HG03196 (cell line): ENCODE results near the gene SH3RF3.

Experiments used
- ATAC-seq: cut with Tn5 transposase; IDR thresholded peaks from one replicate; pipeline ENCODE4 v1.9.1; 2021; ENCODE audit not compliant: unreplicated experiment

SH3RF3 gene

DNA sequence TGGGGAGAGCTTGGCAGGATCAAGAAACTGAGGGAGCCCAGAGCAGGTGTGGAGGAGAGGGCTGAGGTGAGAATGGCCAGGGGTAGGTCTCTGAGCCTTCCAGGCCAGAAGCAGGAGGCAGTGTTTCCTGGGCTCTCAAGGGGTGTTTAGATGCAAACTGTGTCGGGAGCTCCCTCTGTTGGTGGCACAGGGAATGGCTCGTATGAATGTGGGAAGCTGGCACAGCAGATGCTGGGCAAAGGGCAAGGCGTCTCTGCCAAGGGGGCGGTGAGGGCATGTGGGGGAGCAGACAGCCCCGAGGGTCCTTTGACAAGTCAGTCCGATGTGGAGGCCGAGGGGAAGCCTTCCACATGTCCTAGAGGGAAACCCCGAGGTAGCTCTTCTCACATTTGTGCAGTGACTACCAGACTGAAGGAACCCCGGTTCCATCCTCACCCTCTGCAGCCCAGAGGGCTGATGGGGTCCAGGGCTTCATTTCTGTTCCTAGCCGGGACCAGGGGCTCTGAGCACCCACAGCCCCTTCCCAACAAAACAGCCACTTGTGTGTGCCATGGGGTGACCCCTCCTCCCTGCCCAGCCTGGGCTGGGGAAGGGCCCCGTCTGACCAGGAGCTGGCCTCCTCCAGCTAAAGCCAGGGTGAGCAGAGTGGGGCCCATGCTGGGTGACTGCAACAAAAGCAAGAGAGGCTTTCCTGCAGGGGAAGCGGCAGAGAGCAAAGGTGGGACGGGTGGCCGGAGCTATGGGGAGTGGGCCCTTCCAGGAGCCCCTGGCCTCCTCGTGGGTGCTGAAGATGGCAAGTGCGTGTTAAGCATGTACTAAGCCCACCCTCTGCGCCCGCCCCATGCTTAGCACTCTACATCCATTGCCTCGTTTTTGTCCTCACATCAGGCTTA lies 381.4 kb downstream of the SH3RF3 start:
- ATAC-seq = no peak

DNA sequence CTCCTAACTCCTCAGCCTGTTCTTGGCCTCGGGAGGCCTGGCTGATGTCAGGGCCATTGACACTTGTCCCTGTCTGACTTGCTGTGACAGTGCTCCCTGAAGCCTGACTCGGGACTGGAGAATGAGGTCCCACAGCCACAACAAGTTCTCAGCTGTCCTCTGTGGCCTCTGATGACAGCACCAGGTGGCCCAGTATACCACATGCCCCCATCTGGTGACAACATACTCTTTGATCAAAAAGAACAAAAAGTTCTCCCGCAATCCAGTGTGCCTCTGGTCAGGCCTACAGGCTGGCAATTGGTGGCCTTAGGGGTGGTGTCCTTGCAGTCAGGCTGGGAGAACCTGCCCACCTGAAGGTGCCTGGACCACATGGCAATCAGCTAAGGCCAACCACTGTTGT lies 382.2 kb downstream of the SH3RF3 start:
- ATAC-seq = no peak

- ATAC-seq = no peak
These were observed 383.1 kb downstream of the SH3RF3 start for GRCh38 chr2:109512076-109512475.

- no peak for ATAC-seq
These were observed 384.2 kb downstream of the SH3RF3 start for GRCh38 chr2:109513230-109513629.

- ATAC-seq = peak; percentile 56
These were observed 385.0 kb downstream of the SH3RF3 start for GRCh38 chr2:109513749-109514588.

- no peak for ATAC-seq
These were observed 385.9 kb downstream of the SH3RF3 start for GRCh38 chr2:109514857-109515256.

DNA sequence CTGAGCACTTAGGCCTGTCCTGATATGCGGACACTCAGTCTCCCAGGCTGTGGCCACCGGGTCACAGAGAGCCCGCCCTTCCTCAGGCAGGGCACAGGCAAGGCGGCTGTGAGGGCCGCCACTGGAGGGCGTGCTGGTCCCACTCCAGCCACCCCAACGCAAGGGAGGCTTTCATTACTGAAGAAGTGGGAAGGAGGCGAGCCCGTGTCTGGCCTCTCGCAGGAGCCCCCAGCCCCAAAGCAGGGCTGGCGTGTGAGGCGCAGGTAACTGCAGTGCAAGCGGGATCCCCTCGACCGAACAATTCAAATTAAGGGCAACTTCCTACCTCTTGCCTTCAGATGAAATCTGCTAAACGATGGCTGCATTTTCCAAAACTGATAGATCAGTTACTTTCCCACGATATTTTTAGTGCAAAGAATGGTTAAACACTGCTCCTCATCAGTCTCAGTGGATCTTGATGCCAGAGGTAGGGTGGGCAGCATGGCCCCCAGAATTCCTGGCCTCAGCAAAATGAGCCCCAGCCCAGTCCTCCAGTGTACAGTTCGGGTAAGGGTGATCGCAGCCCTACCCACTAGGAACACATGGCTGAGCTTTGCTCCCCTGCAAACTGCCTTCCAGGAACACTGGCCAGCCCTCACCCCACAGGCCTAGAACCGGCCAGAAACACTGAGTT lies 387.6 kb downstream of the SH3RF3 start:
- no peak for ATAC-seq

- ATAC-seq = no peak
These were observed 388.3 kb downstream of the SH3RF3 start for GRCh38 chr2:109517118-109517889.

- ATAC-seq = no peak
These were observed 390.5 kb downstream of the SH3RF3 start for GRCh38 chr2:109519513-109519912.

DNA sequence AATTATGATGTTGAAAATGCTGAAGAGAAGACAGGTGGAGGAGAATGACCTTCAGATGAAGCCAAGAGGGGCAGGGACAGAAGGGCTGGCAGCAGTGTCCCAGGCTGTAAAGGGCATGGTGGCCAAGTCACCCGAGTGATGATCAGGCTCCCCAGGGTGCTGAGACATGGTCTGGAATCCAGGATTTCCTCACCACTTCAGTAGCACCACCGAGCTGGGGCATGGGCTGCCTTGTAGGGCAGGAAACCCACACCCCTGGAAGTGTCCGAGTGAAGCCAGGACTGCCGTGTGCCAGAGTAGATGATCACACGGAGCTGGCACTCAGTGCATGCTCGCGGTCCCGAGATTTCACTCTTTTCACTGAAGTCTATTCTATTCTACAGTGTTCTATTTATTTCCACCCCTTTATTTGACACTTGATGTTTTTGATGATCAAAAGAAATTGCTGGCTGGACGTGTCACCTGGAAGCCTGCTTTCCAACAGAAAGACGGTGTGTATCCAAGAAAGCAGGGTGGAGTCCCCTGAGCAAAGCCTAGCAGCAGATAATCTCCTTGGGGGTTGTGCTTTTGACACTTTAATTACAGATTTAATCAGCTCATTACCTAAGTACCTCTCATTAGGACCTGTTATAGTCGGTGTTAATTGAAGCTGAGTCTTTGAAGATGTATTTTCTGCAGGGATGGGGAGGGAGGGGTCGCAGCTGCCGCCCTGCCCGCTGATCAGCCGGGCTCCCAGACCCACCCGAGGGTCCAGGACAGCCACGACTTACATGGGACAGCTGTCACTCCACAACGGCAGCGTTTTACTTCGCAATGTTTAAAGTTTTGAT lies 392.4 kb downstream of the SH3RF3 start:
- no peak for ATAC-seq

DNA sequence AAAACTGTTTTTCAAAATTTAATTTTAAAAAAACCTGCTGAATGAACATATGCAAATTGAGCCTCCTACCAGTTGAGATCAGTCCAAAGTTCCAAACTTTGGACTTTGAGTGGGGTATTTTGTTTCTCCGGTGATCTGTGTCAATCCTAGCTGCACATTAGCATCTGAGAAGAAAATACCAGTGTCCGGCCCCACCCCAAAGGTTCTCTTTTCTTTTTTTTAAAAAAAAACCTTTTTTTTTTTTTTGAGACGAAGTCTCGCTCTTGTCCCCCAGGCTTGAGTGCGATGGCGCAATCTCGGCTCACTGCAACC lies 393.0 kb downstream of the SH3RF3 start:
- ATAC-seq = no peak

DNA sequence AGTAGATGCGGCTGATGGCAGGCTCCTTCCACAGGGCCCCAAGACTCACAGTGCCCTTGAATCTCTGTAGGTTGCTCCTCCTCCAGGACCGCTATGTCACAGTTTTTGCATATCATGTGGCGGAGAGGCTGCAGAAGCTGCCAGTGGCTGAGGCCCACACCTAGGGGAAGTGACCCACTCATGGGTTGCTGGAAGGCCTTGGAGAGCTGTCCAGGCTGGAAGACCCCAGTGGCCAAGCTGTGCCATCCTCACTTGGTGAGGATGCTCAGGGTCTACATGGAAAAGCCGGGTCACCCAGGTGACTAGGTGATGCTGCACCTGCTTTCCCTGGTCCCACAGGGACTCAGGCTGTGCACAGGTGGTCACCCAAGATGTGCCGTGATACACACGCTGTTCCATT lies 394.1 kb downstream of the SH3RF3 start:
- no peak for ATAC-seq

DNA sequence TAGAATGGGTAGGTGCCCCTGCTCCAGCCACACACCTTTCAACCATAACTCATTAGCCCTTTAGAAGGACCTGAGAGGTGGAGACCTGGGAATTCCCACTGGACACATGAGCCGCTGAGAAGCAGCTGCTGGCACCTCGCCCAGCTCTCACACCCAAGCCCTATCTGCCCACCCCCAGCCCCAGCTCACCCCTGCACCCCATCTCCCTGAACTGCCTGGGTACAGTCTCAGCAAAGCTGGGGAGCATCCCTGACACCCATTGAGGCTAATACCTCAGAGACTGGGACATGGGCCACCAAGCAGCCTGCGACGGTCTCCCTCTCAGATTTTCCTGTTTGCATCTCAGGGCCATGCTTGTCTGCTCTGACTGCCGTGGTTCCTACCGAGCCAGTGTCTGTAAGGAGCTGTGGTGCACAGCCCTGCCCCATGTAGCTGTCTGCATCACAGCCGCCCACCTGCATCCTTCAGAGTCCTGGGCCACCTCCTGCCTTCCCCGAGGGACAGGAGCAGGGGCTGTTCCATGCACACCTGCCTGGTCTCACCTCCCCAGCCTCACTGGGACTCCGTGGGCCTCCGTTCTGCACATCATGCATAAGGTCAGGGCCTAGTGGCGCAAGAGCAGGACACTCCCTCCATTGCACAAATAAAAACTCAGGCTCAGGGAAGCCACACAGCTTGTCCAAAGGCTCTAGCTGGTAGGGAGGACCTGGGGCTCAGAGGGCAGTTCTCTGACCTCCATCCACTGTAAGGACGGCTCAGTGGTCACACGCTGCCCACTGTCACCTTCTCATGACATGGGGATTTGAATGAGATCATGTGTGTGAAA lies 394.7 kb downstream of the SH3RF3 start:
- ATAC-seq = no peak

- ATAC-seq = no peak
These were observed 396.8 kb downstream of the SH3RF3 start for GRCh38 chr2:109525836-109526235.

- no peak for ATAC-seq
These were observed 397.5 kb downstream of the SH3RF3 start for GRCh38 chr2:109526442-109526970.

DNA sequence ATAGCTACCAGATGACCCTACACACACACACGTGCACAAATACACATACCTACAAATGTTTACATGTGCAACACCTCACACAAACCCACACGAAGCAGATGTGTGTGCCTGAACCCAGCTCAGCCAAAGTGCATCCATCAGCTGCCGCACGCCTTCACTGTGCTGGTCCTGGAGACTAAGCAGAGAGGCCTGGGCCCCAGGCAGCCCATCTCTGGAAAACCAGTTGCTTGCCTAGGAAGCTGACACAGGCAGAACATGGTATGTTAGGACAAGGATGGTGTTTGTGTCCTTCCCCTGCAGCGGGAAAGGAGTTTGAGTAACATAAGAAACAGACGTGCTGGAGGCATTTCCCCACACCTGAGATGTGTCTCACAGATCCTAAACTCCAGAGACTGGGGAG lies 398.1 kb downstream of the SH3RF3 start:
- ATAC-seq = no peak

- no peak for ATAC-seq
These were observed 399.1 kb downstream of the SH3RF3 start for GRCh38 chr2:109527846-109528705.
